GM12892 (cell line): ENCODE results near the gene C1orf141.

ENCODE experiments used
- POLR2A ChIP-seq: IDR thresholded peaks from 2 replicates; pipeline ENCODE4 v1.6.1; 2011; ENCODE audit warnings: low read depth, low read length, control low read depth
- POLR2AphosphoS5 ChIP-seq: IDR thresholded peaks from 2 replicates; pipeline ENCODE4 v1.6.1; 2011; ENCODE audit warnings: low read depth, low read length, control low read depth

DNA sequence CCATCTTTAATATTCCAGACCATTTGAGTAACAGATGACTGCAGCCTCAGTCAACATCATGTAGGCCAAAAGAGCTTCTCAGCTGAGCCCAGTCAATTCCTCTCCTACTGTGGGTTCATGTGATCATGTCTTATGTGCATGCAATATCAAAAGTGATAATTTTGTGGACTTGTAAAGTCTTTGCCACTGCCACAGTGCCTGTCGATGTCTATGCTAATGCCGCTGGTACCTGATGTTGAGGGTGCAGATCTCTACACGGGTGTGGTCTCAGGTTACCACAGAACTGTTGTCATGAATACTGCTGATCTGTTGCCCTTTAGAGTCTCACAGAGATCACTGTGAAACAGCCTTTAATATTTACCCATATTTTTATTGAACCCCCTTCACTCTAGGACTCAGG is 11.3 kb upstream of the C1orf141 start:
- TF ChIP-seq POLR2A (no peak), POLR2AphosphoS5 (no peak)
